ENCODE measurements around the gene KCNJ10. TPM values are rescaled to one million over a fixed set of nuclear protein-coding genes. Genes with fewer than 3 reads are reported as not detected.

KCNJ10 gene
- total and polyA plus RNA-seq, 2 donors (not counting 3 experiments of a cell fraction or from before 2014, with no cell fraction given): not detected

GRCh38 chr1:159982280-159982679 is 87.7 kb downstream of the KCNJ10 start:
- dilution Hi-C loops (cut with MboI; ENCODE audit: extremely low pct_ligation_motif_present, low sequenced_read_pairs) (no loop called here), intact Hi-C loops (cut with micrococcal nuclease) (no loop called here)
- H3K4me3 ChIP-seq (replicated peaks in 1 of 3; ENCODE audit: insufficient read depth in 1 of 3, low read depth in 1 of 3, low read length in 3 of 3): no peak overlapping the region
- POLR2A ChIA-PET: no interaction called here
- no peaks in the 10 kb centered on the region for H3K9me3 ChIP-seq (replicated peaks; ENCODE audit: control insufficient read depth, insufficient read depth, low read length)
- no peak overlapping the region for H3K27ac ChIP-seq (ENCODE audit: insufficient read depth, low read depth, low read length)
- no peak overlapping the region for H3K4me2 ChIP-seq (ENCODE audit: insufficient read depth, low read length)
- TF ChIP-seq POLR2A (IDR thresholded peaks at IDR 0.05; ENCODE audit: low read depth, low read length) (no peak), CTCF (IDR thresholded peaks at IDR 0.05; ENCODE audit: extremely low read depth in 1 of 2, insufficient read depth in 1 of 2, low read depth in 1 of 2, low read length in 2 of 2) (no peak), GATA2 (IDR thresholded peaks at IDR 0.05; ENCODE audit: insufficient read depth, insufficient read length, low read depth, low read length) (no peak), JUN (IDR thresholded peaks at IDR 0.05; ENCODE audit: borderline replicate concordance, insufficient read depth, insufficient read length, low read depth) (no peak), FOS (IDR thresholded peaks at IDR 0.05; ENCODE audit: borderline replicate concordance, insufficient read depth, low read length) (no peak)
- DNase-seq (ENCODE audit: low read depth, low spot score) (no peak), FAIRE-seq (no peak)
- no TSS peak for BruUV-seq (replicated peaks)
- H3K9me1 ChIP-seq (replicated peaks; ENCODE audit: control insufficient read depth, extremely low read depth, insufficient read depth, low read length): no peaks in the 10 kb centered on the region
- CTCF ChIA-PET: no interaction called here
- no peak overlapping the region for H3K9ac ChIP-seq (replicated peaks; ENCODE audit: extremely low read depth, insufficient read depth, low read length)
- no peaks in the 10 kb centered on the region for H3K4me1 ChIP-seq (ENCODE audit: control insufficient read depth, extremely low read depth, insufficient read depth, low read length)
- H3K36me3 ChIP-seq (ENCODE audit: control insufficient read depth in 2 of 2, extremely low read depth in 1 of 2, insufficient read depth in 2 of 2, low read length in 2 of 2): no peaks in the 10 kb centered on the region
- no peak overlapping the region for H2AFZ ChIP-seq (ENCODE audit: low read depth, low read length)
- no peaks in the 10 kb centered on the region for H4K20me1 ChIP-seq (replicated peaks; ENCODE audit: control insufficient read depth, extremely low read depth, insufficient read depth, low read length)
- no peaks in the 10 kb centered on the region for H3K79me2 ChIP-seq (ENCODE audit: control insufficient read depth, insufficient read depth, low read length)
- H3K27me3 ChIP-seq (ENCODE audit: control insufficient read depth in 2 of 2, insufficient read depth in 2 of 2, low read length in 2 of 2): peaks cover 5 to 7% of the 10 kb centered on the region in 2 experiments

- POLR2A ChIA-PET: no interaction called here
- no TSS peak for BruUV-seq (replicated peaks)
- H3K4me3 ChIP-seq (replicated peaks in 1 of 3; ENCODE audit: insufficient read depth in 1 of 3, low read depth in 1 of 3, low read length in 3 of 3): no peak overlapping the region
- intact Hi-C loops (cut with micrococcal nuclease): no loop called here
- H2AFZ ChIP-seq (ENCODE audit: low read depth, low read length): no peak overlapping the region
- no peaks in the 10 kb centered on the region for H3K4me1 ChIP-seq (ENCODE audit: control insufficient read depth, extremely low read depth, insufficient read depth, low read length)
- no peaks in the 10 kb centered on the region for H3K36me3 ChIP-seq (ENCODE audit: control insufficient read depth in 2 of 2, extremely low read depth in 1 of 2, insufficient read depth in 2 of 2, low read length in 2 of 2)
- no peaks in the 10 kb centered on the region for H4K20me1 ChIP-seq (replicated peaks; ENCODE audit: control insufficient read depth, extremely low read depth, insufficient read depth, low read length)
- H3K9me1 ChIP-seq (replicated peaks; ENCODE audit: control insufficient read depth, extremely low read depth, insufficient read depth, low read length): no peaks in the 10 kb centered on the region
- no peaks in the 10 kb centered on the region for H3K79me2 ChIP-seq (ENCODE audit: control insufficient read depth, insufficient read depth, low read length)
- H3K27ac ChIP-seq (ENCODE audit: insufficient read depth, low read depth, low read length): no peak overlapping the region
- TF ChIP-seq CTCF (IDR thresholded peaks at IDR 0.05; ENCODE audit: extremely low read depth in 1 of 2, insufficient read depth in 1 of 2, low read depth in 1 of 2, low read length in 2 of 2): no peak
- no peak for TF ChIP-seq GATA2 (IDR thresholded peaks at IDR 0.05; ENCODE audit: insufficient read depth, insufficient read length, low read depth, low read length)
- TF ChIP-seq JUN (IDR thresholded peaks at IDR 0.05; ENCODE audit: borderline replicate concordance, insufficient read depth, insufficient read length, low read depth): no peak
- no peak for TF ChIP-seq POLR2AphosphoS5 (IDR thresholded peaks at IDR 0.05; ENCODE audit: insufficient read depth, low read depth, low read length)
- TF ChIP-seq POLR2A (IDR thresholded peaks at IDR 0.05; ENCODE audit: low read depth, low read length): no peak
- no peak for TF ChIP-seq EZH2 (IDR thresholded peaks at IDR 0.05; ENCODE audit: borderline replicate concordance, low read depth, low read length, severe bottlenecking)
- TF ChIP-seq FOS (IDR thresholded peaks at IDR 0.05; ENCODE audit: borderline replicate concordance, insufficient read depth, low read length): no peak
- no peak for TF ChIP-seq MAX (IDR thresholded peaks at IDR 0.05; ENCODE audit: insufficient read depth, insufficient read length)
- TF ChIP-seq MYC (IDR thresholded peaks at IDR 0.05; ENCODE audit: low read depth, low read length): no peak
- no peak overlapping the region for H3K9ac ChIP-seq (replicated peaks; ENCODE audit: extremely low read depth, insufficient read depth, low read length)
- H3K9me3 ChIP-seq (replicated peaks; ENCODE audit: control insufficient read depth, insufficient read depth, low read length): no peaks in the 10 kb centered on the region
- DNase-seq (ENCODE audit: low read depth, low spot score) (no peak), FAIRE-seq (no peak)
- H3K4me2 ChIP-seq (ENCODE audit: insufficient read depth, low read length): no peak overlapping the region
- dilution Hi-C loops (cut with MboI; ENCODE audit: extremely low pct_ligation_motif_present, low sequenced_read_pairs): no loop called here
- CTCF ChIA-PET: no interaction called here
- peaks cover 5 to 11% of the 10 kb centered on the region in 2 experiments for H3K27me3 ChIP-seq (ENCODE audit: control insufficient read depth in 2 of 2, insufficient read depth in 2 of 2, low read length in 2 of 2)
These were observed 88.5 kb downstream of the KCNJ10 start for GRCh38 chr1:159981351-159982055.

All from endothelial cell of umbilical vein (primary cell).